GM18502 (cell line): Measurements from ENCODE around the gene FMNL3.
"Not testable (repeated sequence)": the region's sequence is repeated elsewhere in the genome, so short reads cannot be mapped to it uniquely, and the experiment has no call there.

ENCODE experiments used
- ATAC-seq: cut with Tn5 transposase; IDR thresholded peaks from one replicate; pipeline ENCODE4 v1.9.1; 2021; ENCODE audit warnings: mild to moderate bottlenecking; ENCODE audit not compliant: unreplicated experiment, poor library complexity

FMNL3 gene

GRCh38 chr12:49707128-49707811 is at the start of gene FMNL3:
Gene FMNL3 (minus strand): TSS chr12:49707405. CDS start chr12:49707180, 225 bp downstream.
- ATAC-seq, result peak; percentile 82

GRCh38 chr12:49750996-49751393 is 43.8 kb upstream of the FMNL3 start:
- no peak for ATAC-seq

GRCh38 chr12:49750027-49750995 is 43.1 kb upstream of the FMNL3 start:
- peak; percentile 61 for ATAC-seq

DNA sequence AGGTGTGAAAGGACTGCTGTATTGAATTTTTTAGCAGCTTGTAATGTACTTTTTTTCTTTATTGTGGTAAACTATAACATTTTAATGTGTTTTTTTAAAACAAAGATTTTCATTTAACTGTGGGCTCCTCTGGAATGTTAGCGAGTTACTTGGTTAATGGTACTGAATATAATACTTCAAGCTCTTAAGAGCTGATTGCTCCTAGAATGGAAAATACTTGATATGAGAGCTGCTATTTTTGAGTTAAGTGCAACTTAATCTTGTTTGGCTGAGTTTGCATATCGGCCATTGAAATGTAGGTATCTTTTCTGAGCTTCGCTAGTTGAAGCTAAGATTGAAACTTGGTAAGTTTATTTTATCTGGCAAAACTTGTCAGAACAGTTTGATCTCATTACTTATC is 41.6 kb upstream of the FMNL3 start:
- ATAC-seq, result no peak

GRCh38 chr12:49748306-49748705 is 41.1 kb upstream of the FMNL3 start:
- no peak for ATAC-seq

DNA sequence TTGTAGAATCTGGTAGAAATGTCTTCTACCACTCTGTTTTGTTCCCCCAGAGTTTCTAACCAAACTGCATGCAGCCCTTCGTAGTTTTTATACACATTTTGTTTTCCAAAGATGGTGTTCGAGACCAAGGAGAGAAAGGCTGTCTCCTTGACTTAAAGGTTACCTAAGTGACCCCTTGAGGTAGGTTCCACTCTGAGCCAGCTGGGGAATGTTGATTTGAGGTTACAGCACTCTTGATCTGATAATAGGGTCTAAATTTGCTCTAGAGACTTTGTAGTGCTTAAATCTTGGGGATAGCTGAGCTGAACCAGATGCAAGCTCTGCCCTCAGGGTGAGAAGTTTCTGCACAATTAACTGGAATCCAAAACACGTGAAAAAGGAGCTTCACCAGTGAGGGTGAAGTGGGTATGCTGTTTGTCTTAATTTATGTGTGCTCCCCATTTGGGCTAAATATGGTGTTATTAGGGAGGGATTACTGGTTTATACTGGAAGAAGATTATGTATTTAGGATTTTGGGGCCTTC is 37.2 kb upstream of the FMNL3 start:
- no peak for ATAC-seq

DNA sequence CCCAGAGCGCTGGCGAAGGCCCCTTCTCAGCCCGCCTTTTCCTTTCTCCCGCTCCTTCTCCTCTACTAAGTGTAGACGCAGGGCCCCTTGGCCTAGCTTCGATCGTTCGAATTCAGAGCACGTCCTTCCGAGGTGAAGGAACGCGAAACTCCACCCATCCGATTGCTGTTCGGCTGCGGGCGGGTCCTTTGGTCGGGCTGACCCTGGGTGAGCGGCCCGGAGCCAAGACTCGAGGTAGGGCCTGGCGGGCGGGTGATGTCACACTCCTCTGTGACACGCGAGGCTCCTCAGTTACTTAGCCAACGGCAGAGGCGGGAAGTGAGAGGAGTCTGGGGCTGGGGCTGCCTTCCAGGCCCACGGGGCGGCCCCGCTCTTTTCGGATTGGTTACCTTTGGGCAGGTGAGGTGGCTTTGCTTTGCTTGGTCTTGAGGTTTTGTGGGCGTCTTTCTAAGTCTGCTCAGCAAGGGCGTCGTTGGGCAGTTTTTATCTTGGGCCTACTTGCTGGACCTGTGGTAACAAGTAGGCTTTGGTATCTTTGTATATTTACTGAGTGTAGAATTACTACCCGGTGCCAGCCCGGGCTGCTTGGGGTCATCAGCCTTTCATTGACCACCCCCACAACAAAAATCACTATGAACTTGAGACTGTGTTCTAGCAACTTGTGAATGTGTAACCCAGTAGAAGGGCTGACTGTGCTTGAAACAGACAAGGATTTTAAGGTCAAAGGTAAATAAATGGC is 34.8 kb upstream of the FMNL3 start:
- peak; percentile 68 for ATAC-seq

DNA sequence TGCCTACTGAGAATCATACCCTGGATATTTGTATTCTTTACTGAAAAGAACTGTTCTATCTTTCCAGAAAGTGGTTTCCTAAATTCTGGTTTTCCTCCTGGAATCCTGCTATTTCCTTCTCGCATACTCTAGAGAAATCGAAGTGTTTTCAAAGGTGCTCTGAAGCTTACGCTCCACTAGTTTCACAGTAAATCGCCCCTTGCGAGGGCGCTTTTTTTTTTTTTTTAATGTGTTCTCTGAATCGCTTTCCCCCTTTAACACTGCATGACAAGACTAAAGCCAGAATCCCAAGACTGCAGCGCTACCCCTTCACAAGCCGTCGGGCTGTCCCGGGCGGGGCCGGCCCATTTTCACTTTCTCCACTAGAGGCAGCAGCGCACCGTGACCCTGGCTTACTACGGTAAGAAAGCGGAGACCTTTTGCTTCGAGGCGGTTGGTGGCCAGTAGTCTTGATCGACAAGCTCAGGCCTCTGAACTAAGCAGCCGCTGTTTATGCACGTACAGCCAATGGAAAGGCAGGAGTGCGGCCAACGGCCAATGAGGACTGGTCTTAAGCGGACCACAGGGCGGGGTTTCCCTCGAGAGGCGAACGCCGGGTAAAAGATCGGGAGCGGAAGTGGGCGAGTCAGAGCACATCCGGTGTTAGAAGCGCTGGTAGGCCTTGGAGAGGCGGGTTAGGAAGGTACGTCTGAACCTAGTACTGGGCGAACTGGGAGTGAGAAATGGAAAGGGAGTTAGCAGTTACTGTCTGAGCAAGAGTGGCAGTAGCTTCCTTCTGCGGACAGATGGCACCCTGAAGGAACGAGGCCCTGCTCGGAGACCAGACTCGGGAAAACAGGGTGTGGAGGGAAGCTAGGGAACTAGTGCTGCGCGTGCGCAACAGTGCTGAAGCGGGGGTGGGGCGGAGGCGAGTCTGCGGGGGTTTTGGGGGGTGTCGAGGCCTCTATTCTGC is 34.0 kb upstream of the FMNL3 start, which contains the start of gene TMBIM6:
TMBIM6 (plus strand) TSS at position 628 of the 952 bp plus-strand sequence. CDS start 10,937 bp downstream, outside the sequence.
- peak; percentile 95 for ATAC-seq

DNA sequence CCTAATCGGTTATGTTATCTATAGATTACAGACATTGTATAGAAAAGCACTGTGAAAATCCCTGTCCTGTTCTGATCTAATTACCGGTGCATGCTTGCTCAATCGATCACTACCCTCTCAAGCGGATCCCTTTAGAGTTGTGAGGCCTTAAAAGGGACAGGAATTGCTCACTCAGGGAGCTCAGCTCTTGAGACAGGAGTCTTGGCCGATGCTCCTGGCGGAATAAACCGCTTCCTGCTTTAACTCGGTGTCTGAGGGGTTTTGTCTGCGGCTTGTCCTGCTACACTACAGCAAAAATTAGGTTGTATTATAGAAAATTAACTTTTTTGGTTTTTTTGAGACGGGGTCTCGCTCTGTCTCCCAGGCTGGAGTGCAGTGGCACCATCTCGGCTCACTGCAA is 33.1 kb upstream of the FMNL3 start:
- ATAC-seq, result not testable (repeated sequence)

DNA sequence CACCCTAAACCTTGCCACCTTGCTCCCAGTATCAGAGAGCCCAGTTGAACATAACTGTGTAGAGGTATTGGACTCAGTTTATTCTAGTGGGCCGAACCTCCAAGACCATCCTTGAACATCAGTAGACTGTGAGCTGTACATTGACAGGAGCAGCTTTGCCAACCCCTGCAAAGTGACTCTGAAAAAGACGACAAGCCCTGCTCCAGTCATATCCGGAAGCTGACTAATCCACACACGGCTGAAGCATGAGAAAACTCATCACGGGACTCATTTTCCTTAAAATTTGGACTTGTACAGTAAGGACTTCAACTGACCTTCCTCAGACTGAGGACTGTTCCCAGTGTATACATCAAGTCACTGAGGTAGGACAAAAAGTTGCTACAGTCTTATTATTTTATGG is 31.5 kb upstream of the FMNL3 start:
- ATAC-seq, result not testable (repeated sequence)

- ATAC-seq, result not testable (repeated sequence)
Measured at GRCh38 chr12:49734900-49735299, 27.7 kb upstream of the FMNL3 start.

DNA sequence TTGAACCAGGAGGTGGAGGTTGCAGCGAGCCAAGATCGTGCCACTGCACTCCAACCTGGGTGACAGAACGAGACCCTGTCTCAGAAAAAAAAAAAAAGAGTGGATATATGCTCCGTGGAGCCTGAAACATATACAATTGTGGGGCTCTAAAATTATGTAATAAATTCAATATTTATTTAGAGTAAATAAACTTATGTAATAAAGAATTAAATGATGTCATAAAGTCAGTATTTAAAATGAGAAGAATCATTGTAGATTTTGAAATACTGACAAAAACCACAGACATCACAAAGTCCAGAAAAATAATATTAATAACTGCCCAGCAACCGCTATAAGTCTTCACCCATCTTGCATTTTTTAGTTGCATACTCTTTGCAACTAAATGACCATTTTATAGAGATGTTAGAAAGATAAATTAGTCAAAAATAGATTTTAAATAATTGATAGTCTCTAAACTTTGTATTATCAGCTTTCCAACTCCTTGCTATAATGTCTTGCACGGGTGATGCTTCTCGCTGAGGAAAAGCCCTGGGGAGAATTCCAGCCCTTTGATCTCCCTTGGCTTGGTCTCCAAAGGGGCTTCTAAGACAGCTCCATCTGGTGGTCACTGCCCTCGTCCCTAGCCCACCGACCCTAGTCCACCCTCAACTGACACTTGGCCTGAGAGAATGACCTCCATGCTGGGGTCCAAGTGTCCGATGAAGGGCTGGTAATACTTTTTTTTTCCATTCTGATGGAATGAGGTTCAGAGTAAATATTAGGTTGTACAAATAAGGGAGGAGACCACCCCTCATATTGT is 26.2 kb upstream of the FMNL3 start:
- no peak for ATAC-seq

GRCh38 chr12:49730568-49731101 is 23.4 kb upstream of the FMNL3 start:
- no peak for ATAC-seq

DNA sequence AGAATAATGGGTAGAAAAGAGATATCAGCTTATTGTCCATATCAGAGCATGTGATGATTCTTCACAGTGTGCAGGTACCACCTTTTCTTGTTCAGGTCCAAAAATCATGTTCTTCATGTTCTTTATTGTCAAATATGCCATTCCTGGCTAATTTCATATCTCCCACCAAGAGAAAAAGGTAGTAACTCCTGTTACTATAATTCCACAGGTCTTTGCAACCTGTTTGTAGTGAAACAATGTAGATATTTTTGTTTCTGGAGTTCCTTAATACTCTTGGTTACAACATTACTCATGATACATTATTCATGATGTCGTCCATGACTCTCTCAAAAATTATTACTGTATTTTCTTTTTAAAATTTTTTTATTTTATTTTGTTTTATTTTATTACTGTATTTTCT is 22.8 kb upstream of the FMNL3 start:
- ATAC-seq, result no peak

DNA sequence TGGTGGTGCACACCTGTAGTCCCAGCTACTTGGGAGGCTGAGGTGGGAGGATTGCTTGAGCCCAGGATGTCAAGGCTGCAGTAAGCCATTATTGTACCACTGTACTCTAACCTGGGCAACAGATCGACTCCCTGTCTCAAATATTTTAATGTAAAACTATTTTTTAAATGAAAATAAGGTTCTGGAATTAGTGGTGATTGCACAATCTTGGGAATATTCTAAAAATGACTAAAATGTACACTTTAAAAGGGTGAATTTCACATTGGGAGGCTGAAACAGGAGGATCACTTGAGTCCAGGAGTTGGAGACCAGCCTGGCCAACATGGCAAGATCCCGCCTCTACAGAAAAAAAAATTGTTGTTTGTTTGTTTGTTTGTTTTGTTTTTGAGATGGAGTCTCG is 21.2 kb upstream of the FMNL3 start:
- no peak for ATAC-seq

DNA sequence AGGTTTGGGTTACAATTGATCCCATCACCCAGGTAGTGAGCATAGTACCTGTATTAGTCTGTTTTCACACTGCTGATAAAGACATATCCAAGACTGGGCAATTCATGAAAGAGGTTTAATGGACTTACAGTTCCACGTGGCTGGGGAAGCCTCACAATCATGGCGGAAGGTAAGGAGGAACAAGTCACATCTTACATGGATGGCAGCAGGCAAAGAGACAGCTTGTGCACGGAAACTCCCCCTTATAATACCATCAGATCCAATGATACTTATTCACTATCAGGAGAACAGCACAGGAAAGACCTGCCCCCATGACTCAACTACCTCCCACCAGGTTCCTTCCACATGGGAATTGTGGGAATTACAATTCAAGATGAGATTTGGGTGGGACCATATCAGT is 14.2 kb upstream of the FMNL3 start:
- ATAC-seq, result not testable (repeated sequence)

DNA sequence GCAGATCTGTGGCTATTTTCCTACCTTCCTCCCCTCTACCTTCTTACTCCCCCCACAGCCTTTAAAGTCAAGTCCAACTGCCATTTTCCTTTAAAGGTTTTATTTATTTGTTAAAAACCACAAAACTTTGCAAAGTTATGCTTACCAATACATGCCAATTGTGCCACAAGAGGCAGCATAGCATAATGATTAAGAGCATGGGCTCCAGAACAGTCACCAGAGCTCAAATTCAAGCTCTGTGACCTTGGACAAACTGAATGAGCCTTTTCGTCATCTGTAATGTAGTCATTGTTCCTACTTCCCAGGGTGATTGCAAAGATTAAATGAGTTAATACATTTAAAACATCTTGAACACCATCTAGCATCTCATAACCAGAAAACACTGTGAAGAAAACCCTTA is 13.0 kb upstream of the FMNL3 start:
- ATAC-seq, result no peak

- not testable (repeated sequence) for ATAC-seq
Measured at GRCh38 chr12:49717800-49718199, 10.6 kb upstream of the FMNL3 start.
